Suprapubic skin (tissue), 3 donors: ENCODE measurements around the gene GMDS.

ENCODE experiments used
- POLR2A ChIP-seq, 2 donors: fragments of 450-650 bp; IDR thresholded peaks; one replicate each; pipeline ENCODE4 v1.6.1; 2017; ENCODE audit warnings: antibody characterized with exemption in 2 of 2, mild to moderate bottlenecking in 2 of 2, moderate library complexity in 2 of 2
- TF ChIP-seq, protein P1 (sequence below), 2 donors: fragments of 200-600 bp in 1 of 2; fragments of 450-650 bp in 1 of 2; sonication (generic) in 1 of 2; IDR thresholded peaks; one replicate each; pipeline ENCODE4 v1.5.1; 2016 to 2019; ENCODE audit warnings: antibody characterized with exemption in 2 of 2, mild to moderate bottlenecking in 1 of 2, moderate library complexity in 1 of 2

GRCh38 chr6:2181567-2181966 is 63.8 kb downstream of the GMDS start:
- TF ChIP-seq POLR2A (IDR thresholded peaks at IDR 0.05): no peak
- TF ChIP-seq, protein P1, sequence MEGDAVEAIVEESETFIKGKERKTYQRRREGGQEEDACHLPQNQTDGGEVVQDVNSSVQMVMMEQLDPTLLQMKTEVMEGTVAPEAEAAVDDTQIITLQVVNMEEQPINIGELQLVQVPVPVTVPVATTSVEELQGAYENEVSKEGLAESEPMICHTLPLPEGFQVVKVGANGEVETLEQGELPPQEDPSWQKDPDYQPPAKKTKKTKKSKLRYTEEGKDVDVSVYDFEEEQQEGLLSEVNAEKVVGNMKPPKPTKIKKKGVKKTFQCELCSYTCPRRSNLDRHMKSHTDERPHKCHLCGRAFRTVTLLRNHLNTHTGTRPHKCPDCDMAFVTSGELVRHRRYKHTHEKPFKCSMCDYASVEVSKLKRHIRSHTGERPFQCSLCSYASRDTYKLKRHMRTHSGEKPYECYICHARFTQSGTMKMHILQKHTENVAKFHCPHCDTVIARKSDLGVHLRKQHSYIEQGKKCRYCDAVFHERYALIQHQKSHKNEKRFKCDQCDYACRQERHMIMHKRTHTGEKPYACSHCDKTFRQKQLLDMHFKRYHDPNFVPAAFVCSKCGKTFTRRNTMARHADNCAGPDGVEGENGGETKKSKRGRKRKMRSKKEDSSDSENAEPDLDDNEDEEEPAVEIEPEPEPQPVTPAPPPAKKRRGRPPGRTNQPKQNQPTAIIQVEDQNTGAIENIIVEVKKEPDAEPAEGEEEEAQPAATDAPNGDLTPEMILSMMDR (IDR thresholded peaks at IDR 0.05): no peak
